Esophagus muscularis mucosa (tissue), 3 donors: ENCODE results near the gene IL17REL.
A peak's percentile ranks its signal among the peaks of the same experiment; 100 is the strongest.

Experiments
- POLR2A ChIP-seq: fragments of 450-650 bp; IDR thresholded peaks from one replicate; pipeline ENCODE4 v1.6.1; 2017; ENCODE audit warnings: antibody characterized with exemption, moderate library complexity, mild to moderate bottlenecking, low read depth
- POLR2AphosphoS5 ChIP-seq, 2 donors: sonication (generic); formaldehyde crosslinking; IDR thresholded peaks; one replicate each; pipeline ENCODE4 v1.6.1; 2017; ENCODE audit warnings: antibody characterized with exemption in 2 of 2
- TF ChIP-seq, protein P1 (sequence below), 3 experiments: fragments of 200-600 bp in 2 of 3; fragments of 450-650 bp in 1 of 3; sonication (generic) in 2 of 3; IDR thresholded peaks; one replicate each; pipeline ENCODE4 v1.5.1; 2017 to 2019; ENCODE audit warnings: antibody characterized with exemption in 3 of 3, mild to moderate bottlenecking in 2 of 3, moderate library complexity in 1 of 3

GRCh38 chr22:49966774-49967705 is 45.5 kb downstream of the IL17REL start:
- TF ChIP-seq, protein P1, sequence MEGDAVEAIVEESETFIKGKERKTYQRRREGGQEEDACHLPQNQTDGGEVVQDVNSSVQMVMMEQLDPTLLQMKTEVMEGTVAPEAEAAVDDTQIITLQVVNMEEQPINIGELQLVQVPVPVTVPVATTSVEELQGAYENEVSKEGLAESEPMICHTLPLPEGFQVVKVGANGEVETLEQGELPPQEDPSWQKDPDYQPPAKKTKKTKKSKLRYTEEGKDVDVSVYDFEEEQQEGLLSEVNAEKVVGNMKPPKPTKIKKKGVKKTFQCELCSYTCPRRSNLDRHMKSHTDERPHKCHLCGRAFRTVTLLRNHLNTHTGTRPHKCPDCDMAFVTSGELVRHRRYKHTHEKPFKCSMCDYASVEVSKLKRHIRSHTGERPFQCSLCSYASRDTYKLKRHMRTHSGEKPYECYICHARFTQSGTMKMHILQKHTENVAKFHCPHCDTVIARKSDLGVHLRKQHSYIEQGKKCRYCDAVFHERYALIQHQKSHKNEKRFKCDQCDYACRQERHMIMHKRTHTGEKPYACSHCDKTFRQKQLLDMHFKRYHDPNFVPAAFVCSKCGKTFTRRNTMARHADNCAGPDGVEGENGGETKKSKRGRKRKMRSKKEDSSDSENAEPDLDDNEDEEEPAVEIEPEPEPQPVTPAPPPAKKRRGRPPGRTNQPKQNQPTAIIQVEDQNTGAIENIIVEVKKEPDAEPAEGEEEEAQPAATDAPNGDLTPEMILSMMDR (IDR thresholded peaks at IDR 0.05): no peak
- no peak for TF ChIP-seq POLR2A
- peak; percentile 20 for TF ChIP-seq POLR2AphosphoS5 (IDR thresholded peaks at IDR 0.05)
